Adrenal gland (tissue), 12 donors: ENCODE data around the gene CLDN11. TPM values are rescaled to one million over a fixed set of nuclear protein-coding genes. Genes with fewer than 3 reads are reported as not detected.

Source experiments
- DNase-seq, 7 donors: peaks; one replicate each; pipeline ENCODE4 v3.0.0-alpha.2; 2019 to 2020
- H3K27ac ChIP-seq, 5 donors: fragments of 200-600 bp; sonication (generic) in 4 of 5; 1 replicate in 3 of 5; 2 replicates in 2 of 5; pipeline versions ENCODE4 v1.5.1 to v1.8.0; 2016 to 2020; ENCODE audit warnings: mild to moderate bottlenecking in 1 of 5
- H3K27me3 ChIP-seq: fragments of 200-600 bp; 2 replicates; pipeline ENCODE4 v1.8.0; 2021
- H3K36me3 ChIP-seq, 2 donors: fragments of 200-600 bp; replicated peaks in 1 of 2; 1 replicate in 1 of 2; 2 replicates in 1 of 2; pipeline versions ENCODE4 v1.5.1 to v1.8.0; 2018 to 2022
- H3K4me1 ChIP-seq, 2 donors: fragments of 200-600 bp; replicated peaks in 1 of 2; 1 replicate in 1 of 2; 2 replicates in 1 of 2; pipeline versions ENCODE4 v1.5.1 to v1.8.0; 2018 to 2021
- H3K4me3 ChIP-seq, 4 donors: fragments of 200-600 bp; sonication (generic) in 3 of 4; one replicate each; pipeline ENCODE4 v1.5.1; 2016 to 2018
- H3K9me3 ChIP-seq, 3 donors: fragments of 200-600 bp; sonication (generic) in 1 of 3; replicated peaks in 1 of 3; 1 replicate in 2 of 3; 2 replicates in 1 of 3; pipeline versions ENCODE4 v1.5.1 to v1.8.0; 2016 to 2021
- POLR2A ChIP-seq, 2 donors: fragments of 450-650 bp; IDR thresholded peaks; one replicate each; pipeline ENCODE4 v1.6.1; 2017; ENCODE audit warnings: antibody characterized with exemption in 2 of 2, mild to moderate bottlenecking in 2 of 2, moderate library complexity in 1 of 2
- WGBS, 4 donors: extraction: QIAGEN DNeasy Blood & Tissue Kit in 2 of 4; methylation state at CpG; one replicate each; pipeline versions ENCODE4 v1.1.5 to v1.1.7; 2013 to 2017; 5-methylcytosine and 5-hydroxymethylcytosine counted together
- intact Hi-C, 2 donors: fragments of 100-400 bp; cut with DNase I; formaldehyde crosslinking; loops; one replicate each; pipeline versions ENCODE4 v1.14.1 to v1.15.0; 2022 to 2023
- microRNA-seq, 3 donors: library from miRNA; unstranded; fragments of <30 nt; microRNA quantifications; one replicate each; pipeline ENCODE4, GENCODE V29; 2017 to 2020
- polyA plus RNA-seq, 3 donors: library from polyadenylated mRNA; stranded (reverse); fragments of 200-250 nt in 2 of 3; fragments of 350-450 nt in 1 of 3; fragmentation: Illumina TruSeq in 1 of 3; extraction: RNeasy Lipid Tissue Mini Kit (QIAGEN cat#74804) in 1 of 3; gene quantifications; one replicate each; pipeline ENCODE4 v1.2.3, GENCODE V29; 2013 to 2014
- total RNA-seq, 9 donors: library from RNA; depleted of rRNA in 4 of 9; stranded (reverse); fragments of >200 nt in 4 of 9; fragments of 120-200 nt in 1 of 9; fragmentation: NEBNext Ultra II Directional in 1 of 9; extraction: Animal tissue kit (Norgen Biotek cat#: 25700) in 1 of 9; gene quantifications; one replicate each; pipeline versions ENCODE4 v1.1.0 to v1.2.4, GENCODE V29; 2013 to 2023
- TF ChIP-seq, protein P1 (sequence below), 6 experiments: fragments of 450-650 bp in 4 of 6; fragments of 200-600 bp in 2 of 6; sonication (generic) in 1 of 6; IDR thresholded peaks; 1 replicate in 5 of 6; 2 replicates in 1 of 6; pipeline versions ENCODE4 v1.5.1 to v1.8.0; 2016 to 2021; ENCODE audit warnings: antibody characterized with exemption in 6 of 6, mild to moderate bottlenecking in 2 of 6, moderate library complexity in 1 of 6
- donor health status: healthy with polysubstance abuse.
- donor health status: Bipolar disorder and iron deficiency.
- donor health status: DM: yes; HTN: yes; CAD: no.
- donor health status: DM: no; HTN: no; CAD: no.
- donor health status: DM: no; HTN: no; CAD: no.
- donor health status: DM: yes; HTN: yes; CAD: no.

CLDN11 gene
- total and polyA plus RNA-seq, 12 donors, result 3.8 to 24.3 (median 7.3) TPM

GRCh38 chr3:170480111-170480510, 61.4 kb downstream of the CLDN11 start:
- Histone ChIP-seq H3K9me3 (no peaks in the 10 kb centered on the region), H3K27me3 (no peaks in the 10 kb centered on the region), H3K36me3 (no peaks in the 10 kb centered on the region), H3K4me3 (no peak overlapping the region), H3K4me1 (peaks cover 0 to 6% of the 10 kb centered on the region in 2 donors), H3K27ac (no peak overlapping the region)
- intact Hi-C loops, result no loop called here
- DNase-seq, result no peak
- TF ChIP-seq, protein P1, sequence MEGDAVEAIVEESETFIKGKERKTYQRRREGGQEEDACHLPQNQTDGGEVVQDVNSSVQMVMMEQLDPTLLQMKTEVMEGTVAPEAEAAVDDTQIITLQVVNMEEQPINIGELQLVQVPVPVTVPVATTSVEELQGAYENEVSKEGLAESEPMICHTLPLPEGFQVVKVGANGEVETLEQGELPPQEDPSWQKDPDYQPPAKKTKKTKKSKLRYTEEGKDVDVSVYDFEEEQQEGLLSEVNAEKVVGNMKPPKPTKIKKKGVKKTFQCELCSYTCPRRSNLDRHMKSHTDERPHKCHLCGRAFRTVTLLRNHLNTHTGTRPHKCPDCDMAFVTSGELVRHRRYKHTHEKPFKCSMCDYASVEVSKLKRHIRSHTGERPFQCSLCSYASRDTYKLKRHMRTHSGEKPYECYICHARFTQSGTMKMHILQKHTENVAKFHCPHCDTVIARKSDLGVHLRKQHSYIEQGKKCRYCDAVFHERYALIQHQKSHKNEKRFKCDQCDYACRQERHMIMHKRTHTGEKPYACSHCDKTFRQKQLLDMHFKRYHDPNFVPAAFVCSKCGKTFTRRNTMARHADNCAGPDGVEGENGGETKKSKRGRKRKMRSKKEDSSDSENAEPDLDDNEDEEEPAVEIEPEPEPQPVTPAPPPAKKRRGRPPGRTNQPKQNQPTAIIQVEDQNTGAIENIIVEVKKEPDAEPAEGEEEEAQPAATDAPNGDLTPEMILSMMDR (IDR thresholded peaks at IDR 0.05), result no peak
- 84 to 97% (median 94%) methylated on average over 4 of the region's 4 CpGs for WGBS, 4 donors

DNA sequence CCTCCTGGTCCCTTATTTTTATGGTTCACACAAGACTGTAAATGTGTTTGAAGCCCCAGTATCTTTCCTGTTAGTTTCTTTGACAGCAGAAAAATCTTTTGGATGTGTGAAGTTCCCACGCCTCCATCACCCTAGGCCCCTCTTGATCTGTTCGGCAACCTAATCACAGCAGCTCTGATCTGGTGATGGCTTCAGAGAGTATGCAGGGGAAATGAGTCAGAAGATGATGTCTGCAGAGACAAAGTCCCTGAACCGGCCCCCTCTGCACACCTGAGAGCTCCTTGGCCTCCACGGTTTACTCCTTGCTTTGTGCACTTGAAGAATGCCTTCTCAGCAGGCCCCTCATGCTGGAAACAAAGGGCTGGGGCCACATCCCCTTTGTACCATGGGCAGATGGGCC, 63.5 kb downstream of the CLDN11 start:
- Histone ChIP-seq H3K4me3 (no peak overlapping the region), H3K27ac (no peak overlapping the region), H3K4me1 (no peaks in the 10 kb centered on the region), H3K36me3 (no peaks in the 10 kb centered on the region), H3K27me3 (no peaks in the 10 kb centered on the region), H3K9me3 (no peaks in the 10 kb centered on the region)
- WGBS, 4 donors, result 72 to 100% (median 86%) methylated on average over 4 of the region's 4 CpGs
- TF ChIP-seq POLR2A (IDR thresholded peaks at IDR 0.05), result no peak
- TF ChIP-seq, protein P1 (IDR thresholded peaks at IDR 0.05), result no peak
- intact Hi-C loops, result no loop called here
- no peak for DNase-seq

GRCh38 chr3:170483485-170484262, 65.0 kb downstream of the CLDN11 start:
- no peak overlapping the region for H3K27ac ChIP-seq
- H3K4me3 ChIP-seq, result no peak overlapping the region
- WGBS, 4 donors, result 69 to 77% (median 72%) methylated on average over 5 of the region's 5 CpGs
- H3K36me3 ChIP-seq, result no peaks in the 10 kb centered on the region
- TF ChIP-seq POLR2A (IDR thresholded peaks at IDR 0.05), result no peak
- TF ChIP-seq, protein P1 (IDR thresholded peaks at IDR 0.05), result no peak
- no peaks in the 10 kb centered on the region for H3K27me3 ChIP-seq
- DNase-seq, result no peak
- no peaks in the 10 kb centered on the region for H3K9me3 ChIP-seq
- no peaks in the 10 kb centered on the region for H3K4me1 ChIP-seq
- intact Hi-C loops, result no loop called here

Small RNAs within 50 kb of the gene (microRNA-seq; reads per million reads assigned to microRNA genes)
- 0 reads per million in 3 donors for gene MIR6828

Other genes with a start within 250 kb of the CLDN11 start
- 100 to 1,000 TPM in 1 of 9 donors, 10 to 100 TPM in 8; 26.3 to 112 (median 56.1) TPM for gene PHC3, start 237.1 kb upstream of the CLDN11 start, total RNA-seq
- 10 to 100 TPM in 2 of 3 donors, 1 to 10 TPM in 1; 4.4 to 32.0 (median 15.8) TPM for gene PHC3, start 237.1 kb upstream of the CLDN11 start, polyA plus RNA-seq
- gene PRKCI, start 196.4 kb upstream of the CLDN11 start, total RNA-seq, result 10 to 100 TPM in 8 of 9 donors, 1 to 10 TPM in 1; 6.2 to 29.2 (median 16.3) TPM
- gene PRKCI, start 196.4 kb upstream of the CLDN11 start, polyA plus RNA-seq, result 10 to 100 TPM in 1 of 3 donors, 1 to 10 TPM in 2; 4.8 to 10.9 (median 5.8) TPM
- 10 to 100 TPM; 24.2 to 52.1 (median 48.0) TPM for gene SKIL, start 61.2 kb upstream of the CLDN11 start, total RNA-seq
- 10 to 100 TPM in 1 of 3 donors, 1 to 10 TPM in 2; 8.7 to 13.7 (median 9.6) TPM for gene SKIL, start 61.2 kb upstream of the CLDN11 start, polyA plus RNA-seq
- 1 to 10 TPM in 4 of 9 donors, under 1 TPM in 4, not detected in 1; 0.03 to 3.8 (median 0.56) TPM for gene SLC7A14, start 167.2 kb downstream of the CLDN11 start, total RNA-seq
- 1 to 10 TPM in 1 of 3 donors, under 1 TPM in 2; 0.24 to 1.6 (median 0.48) TPM for gene SLC7A14, start 167.2 kb downstream of the CLDN11 start, polyA plus RNA-seq